Stimulated activated naive CD8-positive, alpha-beta T cell treated with anti-CD3 and anti-CD28 coated beads, Interleukin-15, Interleukin-2, amounts not matched to agents 100 ng/mL and 50 ng/mL, for 24 hours (primary cell): ENCODE data around the gene SGSM1.
"Not testable (repeated sequence)": the region's sequence is repeated elsewhere in the genome, so short reads cannot be mapped to it uniquely, and the experiment has no call there.

Source experiments
- H3K27ac Mint-ChIP-seq: one replicate; pipeline ENCODE4 v1.8.0; 2021; ENCODE audit warnings: mild to moderate bottlenecking, mixed read lengths
- H3K27me3 Mint-ChIP-seq: one replicate; pipeline ENCODE4 v1.8.0; 2021; ENCODE audit warnings: mixed read lengths
- H3K36me3 Mint-ChIP-seq: one replicate; pipeline ENCODE4 v1.8.0; 2021; ENCODE audit warnings: low read depth, mixed read lengths
- H3K4me1 Mint-ChIP-seq: one replicate; pipeline ENCODE4 v1.8.0; 2021; ENCODE audit warnings: low read depth, mixed read lengths
- H3K4me3 Mint-ChIP-seq: one replicate; pipeline ENCODE4 v1.8.0; 2021; ENCODE audit warnings: mild to moderate bottlenecking, mixed read lengths
- H3K9me3 Mint-ChIP-seq: one replicate; pipeline ENCODE4 v1.8.0; 2021; ENCODE audit warnings: mixed read lengths

Gene SGSM1

GRCh38 chr22:24819911-24820461 lies 14.0 kb downstream of the SGSM1 start:
- Mint-ChIP-seq H3K27me3 (no peaks in the 10 kb centered on the region), H3K27ac (no peak overlapping the region), H3K9me3 (peaks cover 3% of the 10 kb centered on the region), H3K36me3 (peaks cover 3% of the 10 kb centered on the region), H3K4me1 (no peaks in the 10 kb centered on the region), H3K4me3 (no peak overlapping the region)

- H3K4me1 Mint-ChIP-seq, result no peaks in the 10 kb centered on the region
- H3K9me3 Mint-ChIP-seq, result no peaks in the 10 kb centered on the region
These were observed 16.5 kb downstream of the SGSM1 start for GRCh38 chr22:24822471-24822870.

DNA sequence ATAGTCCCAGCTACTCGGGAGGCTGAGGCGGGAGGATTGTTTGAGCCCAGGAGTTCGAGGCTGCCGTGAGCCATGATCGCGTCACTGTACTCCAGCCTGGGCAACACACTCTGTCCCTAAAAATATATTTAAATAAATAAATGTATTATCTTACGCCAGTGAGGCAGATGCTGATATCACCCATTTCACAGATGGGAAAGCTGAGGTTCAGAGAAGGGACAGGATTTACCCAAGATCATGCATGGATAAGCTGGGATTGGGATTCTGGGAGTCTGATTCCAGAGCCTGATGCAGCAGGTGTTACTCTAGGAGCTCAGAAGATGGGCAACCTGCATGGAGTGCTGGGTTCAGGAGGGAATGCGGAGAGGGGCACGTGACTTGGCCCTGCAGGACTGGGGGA lies 17.8 kb downstream of the SGSM1 start:
- H3K4me3 Mint-ChIP-seq, result no peak overlapping the region
- H3K4me1 Mint-ChIP-seq, result no peaks in the 10 kb centered on the region
- no peaks in the 10 kb centered on the region for H3K36me3 Mint-ChIP-seq
- no peaks in the 10 kb centered on the region for H3K27me3 Mint-ChIP-seq
- no peak overlapping the region for H3K27ac Mint-ChIP-seq
- H3K9me3 Mint-ChIP-seq, result no peaks in the 10 kb centered on the region

More at GRCh38 chr22:24822471-24822870, 16.5 kb downstream of the SGSM1 start:
- no peak overlapping the region for H3K27ac Mint-ChIP-seq
- H3K27me3 Mint-ChIP-seq, result no peaks in the 10 kb centered on the region
- no peaks in the 10 kb centered on the region for H3K36me3 Mint-ChIP-seq
- H3K4me3 Mint-ChIP-seq, result no peak overlapping the region

DNA sequence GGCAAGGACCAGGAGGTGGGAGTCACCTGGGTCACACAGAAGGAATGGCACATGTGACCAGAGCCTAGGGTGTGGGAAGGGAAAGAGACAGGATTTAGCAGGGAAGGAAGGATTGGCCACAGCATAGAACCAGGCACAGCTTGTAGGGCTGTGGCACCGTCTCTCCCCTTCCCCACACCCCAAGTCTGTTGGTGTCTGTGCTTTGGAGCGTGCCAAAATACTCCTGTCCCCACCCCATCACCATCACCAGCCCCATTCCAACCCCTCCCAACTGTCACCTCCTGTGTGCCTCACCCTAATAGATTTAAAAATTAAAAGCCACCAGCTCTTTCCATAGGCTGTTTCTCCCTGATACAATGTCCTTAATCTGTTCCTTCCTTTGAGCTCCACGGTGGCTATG lies 18.2 kb downstream of the SGSM1 start:
- H3K27me3 Mint-ChIP-seq, result no peaks in the 10 kb centered on the region
- H3K36me3 Mint-ChIP-seq, result no peaks in the 10 kb centered on the region
- H3K4me1 Mint-ChIP-seq, result no peaks in the 10 kb centered on the region
- no peak overlapping the region for H3K4me3 Mint-ChIP-seq
- no peaks in the 10 kb centered on the region for H3K9me3 Mint-ChIP-seq
- H3K27ac Mint-ChIP-seq, result no peak overlapping the region

- Mint-ChIP-seq H3K27me3 (no peaks in the 10 kb centered on the region), H3K36me3 (no peaks in the 10 kb centered on the region), H3K4me3 (no peak overlapping the region), H3K27ac (no peak overlapping the region), H3K4me1 (no peaks in the 10 kb centered on the region), H3K9me3 (no peaks in the 10 kb centered on the region)
These were observed 18.9 kb downstream of the SGSM1 start for GRCh38 chr22:24824915-24825314.

- H3K4me1 Mint-ChIP-seq, result no peaks in the 10 kb centered on the region
- no peaks in the 10 kb centered on the region for H3K36me3 Mint-ChIP-seq
- H3K4me3 Mint-ChIP-seq, result no peak overlapping the region
- H3K27me3 Mint-ChIP-seq, result no peaks in the 10 kb centered on the region
- no peaks in the 10 kb centered on the region for H3K9me3 Mint-ChIP-seq
- H3K27ac Mint-ChIP-seq, result no peak overlapping the region
These were observed 20.8 kb downstream of the SGSM1 start for GRCh38 chr22:24826710-24827285.

DNA sequence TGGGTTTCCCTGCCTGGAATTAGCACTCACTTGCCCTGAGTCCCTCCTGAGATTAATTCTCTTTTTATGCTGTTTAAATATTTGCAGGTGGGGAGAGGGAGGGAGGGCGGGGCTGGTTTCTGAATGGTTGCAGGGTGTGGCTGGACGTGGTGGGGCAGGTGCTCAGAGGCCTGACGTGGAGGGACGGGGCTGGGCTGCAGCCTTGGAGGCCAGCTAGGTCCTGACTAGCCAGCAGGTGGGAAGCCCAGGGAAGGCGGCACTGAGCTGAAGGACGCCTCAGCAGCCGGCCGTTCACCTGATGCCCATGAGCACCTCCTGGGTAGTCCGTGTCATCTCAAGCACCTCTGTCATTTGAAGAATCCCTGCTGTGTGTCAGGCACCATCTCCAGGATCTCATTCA lies 21.3 kb downstream of the SGSM1 start:
- H3K27ac Mint-ChIP-seq, result no peak overlapping the region
- H3K4me3 Mint-ChIP-seq, result no peak overlapping the region
- no peaks in the 10 kb centered on the region for H3K36me3 Mint-ChIP-seq
- H3K4me1 Mint-ChIP-seq, result no peaks in the 10 kb centered on the region
- H3K27me3 Mint-ChIP-seq, result no peaks in the 10 kb centered on the region
- H3K9me3 Mint-ChIP-seq, result no peaks in the 10 kb centered on the region

DNA sequence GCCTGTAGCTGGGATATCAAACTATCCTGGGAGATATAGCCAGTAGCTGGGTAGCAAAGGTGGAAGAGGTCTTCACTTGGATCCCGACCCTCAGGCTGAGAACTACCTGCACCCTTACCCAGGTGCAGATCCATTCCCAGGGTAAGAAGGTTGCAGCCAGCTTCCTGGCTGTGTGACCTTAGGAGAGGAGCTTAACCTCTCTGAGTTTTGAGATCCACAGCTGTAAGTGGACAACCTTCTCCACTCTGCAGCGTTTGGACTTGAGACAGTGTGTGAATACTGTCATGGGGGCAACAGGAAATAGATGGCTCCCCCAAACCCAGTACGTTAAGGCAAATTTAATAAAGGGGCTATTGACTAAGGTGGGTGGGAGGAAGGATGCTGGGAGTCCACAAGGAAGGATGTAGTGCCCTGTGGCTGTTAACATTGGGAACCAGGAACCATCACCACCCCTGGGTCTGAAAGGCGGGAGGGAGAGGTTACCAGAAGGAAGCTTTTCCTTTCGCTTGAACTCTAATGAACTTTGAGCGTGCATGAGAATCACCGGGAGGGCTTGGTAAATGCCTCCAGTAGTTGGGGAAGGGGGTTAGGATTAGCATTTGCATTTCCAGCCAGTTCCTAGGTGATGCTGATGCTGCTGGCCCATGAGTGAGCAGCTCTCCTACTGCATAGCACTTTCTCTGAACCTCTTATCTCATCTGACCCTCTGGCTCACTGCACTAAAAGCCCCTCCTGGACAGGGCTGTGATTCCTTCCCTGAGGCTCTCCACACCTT lies 24.4 kb downstream of the SGSM1 start:
- H3K27me3 Mint-ChIP-seq, result no peaks in the 10 kb centered on the region
- H3K4me3 Mint-ChIP-seq, result no peak overlapping the region
- H3K27ac Mint-ChIP-seq, result no peak overlapping the region
- no peaks in the 10 kb centered on the region for H3K36me3 Mint-ChIP-seq
- H3K4me1 Mint-ChIP-seq, result no peaks in the 10 kb centered on the region
- H3K9me3 Mint-ChIP-seq, result no peaks in the 10 kb centered on the region

GRCh38 chr22:24831687-24832086 lies 25.7 kb downstream of the SGSM1 start:
- no peak overlapping the region for H3K27ac Mint-ChIP-seq
- no peaks in the 10 kb centered on the region for H3K36me3 Mint-ChIP-seq
- H3K4me1 Mint-ChIP-seq, result no peaks in the 10 kb centered on the region

GRCh38 chr22:24833881-24834495 lies 28.0 kb downstream of the SGSM1 start:
- H3K4me1 Mint-ChIP-seq, result no peaks in the 10 kb centered on the region
- peaks cover 4% of the 10 kb centered on the region for H3K9me3 Mint-ChIP-seq
- no peaks in the 10 kb centered on the region for H3K36me3 Mint-ChIP-seq
- no peak overlapping the region for H3K4me3 Mint-ChIP-seq
- no peak overlapping the region for H3K27ac Mint-ChIP-seq
- no peaks in the 10 kb centered on the region for H3K27me3 Mint-ChIP-seq

More at GRCh38 chr22:24831687-24832086, 25.7 kb downstream of the SGSM1 start:
- Mint-ChIP-seq H3K4me3 (no peak overlapping the region), H3K27me3 (no peaks in the 10 kb centered on the region), H3K9me3 (no peaks in the 10 kb centered on the region)

- H3K27me3 Mint-ChIP-seq, result no peaks in the 10 kb centered on the region
- H3K4me1 Mint-ChIP-seq, result no peaks in the 10 kb centered on the region
- H3K36me3 Mint-ChIP-seq, result no peaks in the 10 kb centered on the region
- no peak overlapping the region for H3K27ac Mint-ChIP-seq
- no peak overlapping the region for H3K4me3 Mint-ChIP-seq
- H3K9me3 Mint-ChIP-seq, result peaks cover 4% of the 10 kb centered on the region
These were observed 29.0 kb downstream of the SGSM1 start for GRCh38 chr22:24834845-24835570.

DNA sequence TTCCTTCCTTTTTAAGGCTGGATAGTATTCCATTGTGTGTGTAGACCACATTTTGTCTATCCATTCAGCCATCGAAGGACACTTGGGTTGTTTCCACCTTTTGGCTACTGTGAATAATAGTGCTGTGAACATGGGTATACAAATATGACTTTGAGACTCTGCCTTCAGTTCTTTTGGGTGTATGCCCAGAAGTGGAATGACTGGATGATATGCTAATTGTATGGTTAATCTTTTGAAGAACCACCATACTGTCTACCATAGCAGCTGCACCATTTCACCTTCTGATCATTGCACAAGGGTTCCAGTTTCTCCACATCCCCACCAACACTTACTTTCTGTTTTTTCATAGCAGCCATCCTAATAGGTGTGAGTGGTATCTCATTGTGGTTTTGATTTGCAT lies 30.3 kb downstream of the SGSM1 start:
- Mint-ChIP-seq H3K4me3 (no peak overlapping the region), H3K9me3 (peaks cover 4% of the 10 kb centered on the region), H3K27ac (no peak overlapping the region), H3K4me1 (no peaks in the 10 kb centered on the region), H3K36me3 (no peaks in the 10 kb centered on the region), H3K27me3 (no peaks in the 10 kb centered on the region)

DNA sequence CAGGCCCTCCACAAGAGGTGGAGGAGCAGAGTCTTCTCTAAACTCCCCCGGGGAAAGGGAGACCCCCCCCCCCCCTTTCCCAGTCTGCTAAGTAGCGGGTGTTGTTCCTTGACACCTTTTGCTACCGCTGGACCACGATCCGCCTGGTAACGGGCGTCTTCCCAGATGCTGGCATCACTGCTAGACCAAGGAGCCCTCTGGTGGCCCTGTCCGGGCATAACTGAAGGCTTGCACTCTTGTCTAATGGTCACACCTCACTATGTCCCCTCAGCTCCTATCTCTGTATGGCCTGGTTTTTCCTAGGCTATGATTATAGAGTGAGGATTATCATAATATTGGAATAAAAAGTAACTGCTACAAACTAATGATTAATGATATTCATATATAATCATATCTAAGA lies 31.5 kb downstream of the SGSM1 start:
- H3K4me1 Mint-ChIP-seq, H3K27ac Mint-ChIP-seq, H3K36me3 Mint-ChIP-seq, H3K9me3 Mint-ChIP-seq, H3K4me3 Mint-ChIP-seq, H3K27me3 Mint-ChIP-seq: not testable (repeated sequence)

DNA sequence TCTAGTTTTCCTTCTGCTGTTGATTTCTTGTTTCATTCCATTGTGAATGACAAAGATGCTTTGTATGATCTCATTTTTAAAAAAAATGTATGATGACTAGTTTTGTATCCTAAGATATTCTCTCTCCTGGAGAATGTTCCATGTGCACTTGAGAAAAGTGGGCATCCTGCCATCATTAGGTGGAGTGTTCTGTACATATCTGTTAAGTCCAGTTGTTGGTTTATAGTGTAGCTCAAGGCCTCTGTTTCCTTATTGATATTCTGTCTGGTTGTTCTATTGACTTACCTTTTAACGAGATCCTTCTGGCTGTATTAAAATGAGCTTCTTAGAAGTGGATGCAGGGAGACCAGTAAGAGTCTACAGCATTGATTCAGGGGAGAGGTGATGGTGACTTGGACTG lies 35.2 kb downstream of the SGSM1 start:
- Mint-ChIP-seq H3K27me3 (no peaks in the 10 kb centered on the region), H3K9me3 (peaks cover 4% of the 10 kb centered on the region), H3K4me1 (peaks cover 8% of the 10 kb centered on the region), H3K27ac (no peak overlapping the region), H3K4me3 (no peak overlapping the region), H3K36me3 (no peaks in the 10 kb centered on the region)

- no peak overlapping the region for H3K4me3 Mint-ChIP-seq
- peaks cover 4% of the 10 kb centered on the region for H3K9me3 Mint-ChIP-seq
- peaks cover 8% of the 10 kb centered on the region for H3K4me1 Mint-ChIP-seq
- H3K36me3 Mint-ChIP-seq, result no peaks in the 10 kb centered on the region
- no peak overlapping the region for H3K27ac Mint-ChIP-seq
- no peaks in the 10 kb centered on the region for H3K27me3 Mint-ChIP-seq
These were observed 37.0 kb downstream of the SGSM1 start for GRCh38 chr22:24843048-24843447.
